ENCODE data around the gene CP. TPM values are rescaled to one million over a fixed set of nuclear protein-coding genes. Genes with fewer than 3 reads are reported as not detected.

CP gene
- total RNA-seq, 1 experiment from 2014 or later = 0.52 TPM

GRCh38 chr3:149153402-149153801 is 68.2 kb downstream of the CP start:
- Histone ChIP-seq H3K4me1 (ENCODE audit: control insufficient read depth in 1 of 2, insufficient read depth in 2 of 2, low read length in 2 of 2) (no peaks in the 10 kb centered on the region), H3K36me3 (ENCODE audit: control insufficient read depth in 1 of 2, insufficient read depth in 2 of 2, low read length in 2 of 2) (peaks cover 4 to 6% of the 10 kb centered on the region in 2 experiments; a peak in 1 of 4 replicates), H3K79me2 (ENCODE audit: insufficient read depth, low read length) (no peaks in the 10 kb centered on the region), H3K27ac (ENCODE audit: low read depth, low read length) (no peak overlapping the region), H2AFZ (ENCODE audit: low read depth, low read length, poor library complexity, severe bottlenecking) (no peak overlapping the region), H3K4me2 (ENCODE audit: low read length) (no peak overlapping the region), H3K27me3 (ENCODE audit: insufficient read depth, low read length) (no peaks in the 10 kb centered on the region), H3K9me2 (ENCODE audit: insufficient read depth) (no peaks in the 10 kb centered on the region), H3K9ac (ENCODE audit: low read length) (no peak overlapping the region), H3K9me3 (ENCODE audit: control insufficient read depth in 1 of 2, insufficient read depth in 1 of 2, low read depth in 1 of 2, low read length in 2 of 2) (no peaks in the 10 kb centered on the region), H4K20me1 (ENCODE audit: insufficient read depth) (no peaks in the 10 kb centered on the region), H3K4me3 (replicated peaks in 1 of 2; ENCODE audit: low read depth in 1 of 2, low read length in 2 of 2) (no peak overlapping the region)
- TF ChIP-seq SIN3A (IDR thresholded peaks at IDR 0.05; ENCODE audit: low read depth) = no peak
- TF ChIP-seq MAX (IDR thresholded peaks at IDR 0.05) = no peak
- TF ChIP-seq POLR2A (IDR thresholded peaks at IDR 0.05; ENCODE audit: borderline replicate concordance, extremely low read depth, insufficient read depth, insufficient read length) = no peak
- no peak for TF ChIP-seq EZH2phosphoT487 (IDR thresholded peaks at IDR 0.05; ENCODE audit: borderline replicate concordance)
- TF ChIP-seq ZFX (IDR thresholded peaks at IDR 0.05) = no peak
- intact Hi-C loops (cut with micrococcal nuclease) = no loop called here
- ChIA-PET RAD21 (ENCODE audit: low non-redundant PET in 1 of 2, low total read pairs in 2 of 2, uncharacterized antibody in 2 of 2, unreplicated experiment in 2 of 2) (no interaction called here), CTCF (no interaction called here), POLR2A (no interaction called here)
- no TSS peak for BruUV-seq (replicated peaks)
- ATAC-seq = no peak
- no peak for DNase-seq (ENCODE audit: low read depth, low spot score)

GRCh38 chr3:149152420-149152819 is 69.2 kb downstream of the CP start:
- no TSS peak for BruUV-seq (replicated peaks)
- intact Hi-C loops (cut with micrococcal nuclease) = no loop called here
- H3K36me3 ChIP-seq (ENCODE audit: control insufficient read depth in 1 of 2, insufficient read depth in 2 of 2, low read length in 2 of 2) = peaks cover 3 to 4% of the 10 kb centered on the region in 2 experiments; a peak in 1 of 4 replicates
- H3K4me1 ChIP-seq (ENCODE audit: control insufficient read depth in 1 of 2, insufficient read depth in 2 of 2, low read length in 2 of 2) = no peaks in the 10 kb centered on the region
- ATAC-seq (no peak), DNase-seq (ENCODE audit: low read depth, low spot score) (no peak)
- no peaks in the 10 kb centered on the region for H3K9me2 ChIP-seq (ENCODE audit: insufficient read depth)
- H3K27me3 ChIP-seq (ENCODE audit: insufficient read depth, low read length) = no peaks in the 10 kb centered on the region
- no peak overlapping the region for H3K9ac ChIP-seq (ENCODE audit: low read length)
- CTCF ChIA-PET = no interaction called here
- RAD21 ChIA-PET (ENCODE audit: low non-redundant PET in 1 of 2, low total read pairs in 2 of 2, uncharacterized antibody in 2 of 2, unreplicated experiment in 2 of 2) = no interaction called here
- no peak overlapping the region for H3K4me2 ChIP-seq (ENCODE audit: low read length)
- H3K79me2 ChIP-seq (ENCODE audit: insufficient read depth, low read length) = no peaks in the 10 kb centered on the region
- H3K4me3 ChIP-seq (replicated peaks in 1 of 2; ENCODE audit: low read depth in 1 of 2, low read length in 2 of 2) = no peak overlapping the region
- no peak overlapping the region for H3K27ac ChIP-seq (ENCODE audit: low read depth, low read length)
- POLR2A ChIA-PET = no interaction called here
- no peaks in the 10 kb centered on the region for H3K9me3 ChIP-seq (ENCODE audit: control insufficient read depth in 1 of 2, insufficient read depth in 1 of 2, low read depth in 1 of 2, low read length in 2 of 2)
- no peaks in the 10 kb centered on the region for H4K20me1 ChIP-seq (ENCODE audit: insufficient read depth)
- no peak overlapping the region for H2AFZ ChIP-seq (ENCODE audit: low read depth, low read length, poor library complexity, severe bottlenecking)
- TF ChIP-seq SIN3A (IDR thresholded peaks at IDR 0.05; ENCODE audit: low read depth) (no peak), EGR1 (IDR thresholded peaks at IDR 0.05; ENCODE audit: low read depth) (no peak), SP1 (IDR thresholded peaks at IDR 0.05; ENCODE audit: low read depth) (no peak), EZH2phosphoT487 (IDR thresholded peaks at IDR 0.05; ENCODE audit: borderline replicate concordance) (no peak), RAD21 (IDR thresholded peaks at IDR 0.05; ENCODE audit: low read depth) (no peak), CBX3 (IDR thresholded peaks at IDR 0.05; ENCODE audit: low read depth) (no peak), POLR2A (IDR thresholded peaks at IDR 0.05; ENCODE audit: borderline replicate concordance, extremely low read depth, insufficient read depth, insufficient read length) (no peak), REST (IDR thresholded peaks at IDR 0.05; ENCODE audit: low read depth) (no peak), TCF7L2 (IDR thresholded peaks at IDR 0.05; ENCODE audit: borderline replicate concordance, extremely low read depth, insufficient read depth, insufficient read length) (no peak), EZH2 (IDR thresholded peaks at IDR 0.05) (no peak), ELF1 (IDR thresholded peaks at IDR 0.05; ENCODE audit: borderline replicate concordance, low read depth) (no peak), SRF (IDR thresholded peaks at IDR 0.05; ENCODE audit: low read depth) (no peak), ZFX (IDR thresholded peaks at IDR 0.05) (no peak), ATF3 (IDR thresholded peaks at IDR 0.05) (no peak), YY1 (IDR thresholded peaks at IDR 0.05; ENCODE audit: extremely low read depth, insufficient replicate concordance, low read depth, low read length) (no peak), JUND (IDR thresholded peaks at IDR 0.05) (no peak)
